IMR-90 (cell line): ENCODE results near the gene NTM. TPM values are rescaled to one million over a fixed set of nuclear protein-coding genes. Genes with fewer than 3 reads are reported as not detected.

ENCODE experiments used
- ATAC-seq: fragments of 200-7000 bp; cut with Tn5 transposase; 2 replicates; pipeline ENCODE4 v1.9.1; 2020; ENCODE audit warnings: low read depth, mild to moderate bottlenecking, moderate library complexity
- BruUV-seq: library from RNA; stranded (reverse); fragments of 400-500 nt; replicated peaks from 2 replicates; lab custom pipeline; 2021; lab: Mats Ljungman, UMichigan
- CTCF ChIA-PET: fragments of 300-600 bp; formaldehyde crosslinking; extraction: SDS; loops from one replicate; lab custom pipeline; 2021; ENCODE audit warnings: antibody characterized with exemption; lab: Yijun Ruan, JAX
- POLR2A ChIA-PET: fragments of 300-600 bp; sonication (Branson Sonifier 250); formaldehyde crosslinking; loops from one replicate; lab custom pipeline; 2022; ENCODE audit warnings: antibody characterized with exemption; ENCODE audit not compliant: unreplicated experiment; lab: Charles Lee
- DNase-seq: peaks from one replicate; pipeline ENCODE4 v3.0.0; 2013
- H2AFZ ChIP-seq: replicated peaks from 2 replicates; pipeline ENCODE3; 2013; ENCODE audit warnings: low read length, mild to moderate bottlenecking; ENCODE audit not compliant: poor library complexity
- H2AK5ac ChIP-seq: 2 replicates; pipeline ENCODE4 v1.6.1; 2013; ENCODE audit warnings: low read depth, low read length, inconsistent platforms
- H2AK9ac ChIP-seq: replicated peaks from 2 replicates; pipeline ENCODE3; 2013; ENCODE audit warnings: mild to moderate bottlenecking, low read depth, low read length, moderate library complexity; ENCODE audit not compliant: poor library complexity
- H2BK120ac ChIP-seq: 2 replicates; pipeline ENCODE4 v1.6.1; 2013; ENCODE audit warnings: low read depth, low read length, inconsistent platforms
- H2BK15ac ChIP-seq: 3 replicates; pipeline ENCODE4 v1.6.1; 2013; ENCODE audit warnings: low read depth, low read length, inconsistent platforms
- H2BK20ac ChIP-seq: 2 replicates; pipeline ENCODE4 v1.6.1; 2013; ENCODE audit warnings: low read depth, mild to moderate bottlenecking, inconsistent platforms, low read length, moderate library complexity
- H2BK5ac ChIP-seq: 2 replicates; pipeline ENCODE4 v1.6.1; 2013; ENCODE audit warnings: mild to moderate bottlenecking, low read depth, low read length, inconsistent platforms; ENCODE audit not compliant: poor library complexity, severe bottlenecking
- H3K14ac ChIP-seq: replicated peaks from 2 replicates; pipeline ENCODE4 v1.6.1; 2013; ENCODE audit warnings: low read depth, low read length, inconsistent platforms
- H3K18ac ChIP-seq: 2 replicates; pipeline ENCODE4 v1.6.1; 2013; ENCODE audit warnings: low read depth, low read length, control low read depth
- H3K23ac ChIP-seq: 2 replicates; pipeline ENCODE4 v1.6.1; 2013; ENCODE audit warnings: low read depth, low read length, inconsistent platforms
- H3K27ac ChIP-seq: 2 replicates; pipeline ENCODE4 v1.5.1; 2013; ENCODE audit warnings: mild to moderate bottlenecking, control low read depth, low read length; ENCODE audit not compliant: insufficient read depth
- H3K27me3 ChIP-seq: 2 replicates; pipeline ENCODE4 v1.6.1; 2013; ENCODE audit warnings: low read length; ENCODE audit not compliant: control insufficient read depth, insufficient read depth
- H3K36me3 ChIP-seq: 2 replicates; pipeline ENCODE4 v1.6.1; 2013; ENCODE audit warnings: low read length, mixed read lengths; ENCODE audit not compliant: control insufficient read depth, insufficient read depth
- H3K4ac ChIP-seq: 2 replicates; pipeline ENCODE4 v1.6.1; 2013; ENCODE audit warnings: low read depth, low read length, inconsistent platforms
- H3K4me1 ChIP-seq: 2 replicates; pipeline ENCODE4 v1.6.1; 2013; ENCODE audit warnings: low read length, mixed read lengths; ENCODE audit not compliant: control insufficient read depth, insufficient read depth
- H3K4me2 ChIP-seq: 2 replicates; pipeline ENCODE4 v1.6.1; 2013; ENCODE audit warnings: low read depth, mild to moderate bottlenecking, control low read depth, low read length, moderate library complexity
- H3K4me3 ChIP-seq: 2 replicates; pipeline ENCODE4 v1.5.1; 2013; ENCODE audit warnings: low read depth, mild to moderate bottlenecking, control low read depth, low read length, moderate library complexity; ENCODE audit not compliant: insufficient read depth
- H3K56ac ChIP-seq: 2 replicates; pipeline ENCODE4 v1.6.1; 2013; ENCODE audit warnings: low read length, inconsistent platforms; ENCODE audit not compliant: insufficient read depth; ENCODE audit errors: extremely low read depth
- H3K79me1 ChIP-seq, 2 experiments: 2 replicates each; pipeline ENCODE4 v1.6.1; 2013; ENCODE audit warnings: low read length in 2 of 2, inconsistent platforms in 1 of 2, low read depth in 1 of 2
- H3K9ac ChIP-seq: 2 replicates; pipeline ENCODE4 v1.6.1; 2013; ENCODE audit warnings: low read depth, low read length, control low read depth
- H3K9me1 ChIP-seq: 2 replicates; pipeline ENCODE4 v1.6.1; 2013; ENCODE audit warnings: low read length, inconsistent platforms; ENCODE audit not compliant: insufficient read depth
- H3K9me3 ChIP-seq: 2 replicates; pipeline ENCODE4 v1.6.1; 2013; ENCODE audit warnings: low read length; ENCODE audit not compliant: control insufficient read depth, insufficient read depth
- H4K20me1 ChIP-seq: 2 replicates; pipeline ENCODE4 v1.6.1; 2013; ENCODE audit warnings: low read length, inconsistent platforms; ENCODE audit not compliant: insufficient read depth
- H4K5ac ChIP-seq: 2 replicates; pipeline ENCODE4 v1.6.1; 2013; ENCODE audit warnings: mild to moderate bottlenecking, low read depth, low read length, control low read depth
- H4K8ac ChIP-seq, 2 experiments: 2 replicates each; pipeline ENCODE4 v1.6.1; 2013; ENCODE audit warnings: low read depth in 2 of 2, low read length in 2 of 2, control low read depth in 1 of 2, inconsistent platforms in 1 of 2
- H4K91ac ChIP-seq: 2 replicates; pipeline ENCODE4 v1.6.1; 2013; ENCODE audit warnings: low read depth, low read length, inconsistent platforms; ENCODE audit not compliant: insufficient read depth
- BHLHE40 ChIP-seq: fragments of 150-350 bp; IDR thresholded peaks from 2 replicates; pipeline ENCODE4 v1.6.1; 2016; ENCODE audit warnings: mild to moderate bottlenecking, low read depth, low read length
- CHD1 ChIP-seq: IDR thresholded peaks from 2 replicates; pipeline ENCODE4 v1.6.1; 2012; ENCODE audit warnings: low read depth, low read length, improper control_type of control experiment
- FOS ChIP-seq: fragments of 150-350 bp; IDR thresholded peaks from 2 replicates; pipeline ENCODE4 v1.6.1; 2016; ENCODE audit warnings: low read depth, low read length
- MAZ ChIP-seq: IDR thresholded peaks from 2 replicates; pipeline ENCODE4 v1.6.1; 2012; ENCODE audit warnings: low read depth, mild to moderate bottlenecking, low read length, improper control_type of control experiment, moderate library complexity, borderline replicate concordance
- MXI1 ChIP-seq: IDR thresholded peaks from 2 replicates; pipeline ENCODE4 v1.6.1; 2012; ENCODE audit warnings: low read depth, mild to moderate bottlenecking, low read length, moderate library complexity, borderline replicate concordance
- NFE2L2 ChIP-seq: fragments of 150-350 bp; IDR thresholded peaks from 2 replicates; pipeline ENCODE4 v1.6.1; 2016; ENCODE audit warnings: low read depth, mild to moderate bottlenecking, low read length
- POLR2A ChIP-seq: IDR thresholded peaks from 2 replicates; pipeline ENCODE4 v1.6.1; 2012; ENCODE audit warnings: mild to moderate bottlenecking, low read depth, low read length
- RAD21 ChIP-seq: IDR thresholded peaks from 2 replicates; pipeline ENCODE4 v1.6.1; 2012; ENCODE audit warnings: low read length, improper control_type of control experiment
- RCOR1 ChIP-seq: IDR thresholded peaks from 2 replicates; pipeline ENCODE4 v1.6.1; 2012; ENCODE audit warnings: mild to moderate bottlenecking, low read length, improper control_type of control experiment; ENCODE audit not compliant: insufficient replicate concordance
- RFX5 ChIP-seq: IDR thresholded peaks from 2 replicates; pipeline ENCODE4 v1.8.0; 2012; ENCODE audit warnings: low read depth, mild to moderate bottlenecking, low read length, moderate library complexity
- SMC3 ChIP-seq: fragments of 150-350 bp; IDR thresholded peaks from 2 replicates; pipeline ENCODE4 v1.6.1; 2016; ENCODE audit warnings: low read depth, mild to moderate bottlenecking, antibody characterized with exemption, low read length, moderate library complexity
- WGBS, 2 experiments: methylation state at CpG; one replicate each; pipeline versions ENCODE4 v1.1.5 to v1.1.7; 2013; ENCODE audit warnings: missing lambda C conversion rate in 2 of 2; ENCODE audit not compliant: insufficient read length in 1 of 2; ENCODE audit errors: extremely low coverage in 2 of 2; 5-methylcytosine and 5-hydroxymethylcytosine counted together
- dilution Hi-C: fragments of 300-500 bp; cut with HindIII; formaldehyde crosslinking; loops from one replicate; pipeline ENCODE4 v1.14.3; 2018; ENCODE audit warnings: low sequenced_read_pairs; ENCODE audit not compliant: unreplicated experiment
- in situ Hi-C: fragments of 300-500 bp; cut with MboI; formaldehyde crosslinking; loops from 3 replicates; pipeline ENCODE4 v1.14.3; 2019; ENCODE audit warnings: low sequenced_read_pairs, inconsistent platforms, mixed read lengths
- intact Hi-C: fragments of 100-400 bp; cut with micrococcal nuclease; formaldehyde crosslinking; loops from 2 replicates; pipeline ENCODE4 v1.10.0; 2022
- polyA plus RNA-seq, 3 experiments: library from polyadenylated mRNA; depleted of rRNA; stranded (reverse); fragments of >200 nt; gene quantifications; 2 replicates each; pipeline ENCODE4 v1.2.3, GENCODE V29; 2012; ENCODE audit warnings: low replicate concordance in 1 of 3
- total RNA-seq: library from RNA; depleted of rRNA; stranded (reverse); fragments of >200 nt; gene quantifications from 2 replicates; pipeline ENCODE4 v1.2.3, GENCODE V29; 2012
- TF ChIP-seq, protein P1 (sequence below): fragments of 150-350 bp; IDR thresholded peaks from 2 replicates; pipeline ENCODE4 v1.6.1; 2016; ENCODE audit warnings: low read depth, mild to moderate bottlenecking, low read length, moderate library complexity, borderline replicate concordance
- TF ChIP-seq, protein P2 (sequence below): conservative IDR thresholded peaks from 2 replicates; pipeline ENCODE4 v1.5.1; 2012; ENCODE audit warnings: mild to moderate bottlenecking, low read depth, low read length, improper control_type of control experiment

Gene NTM
- total and polyA plus RNA-seq, 2 of the 4 experiments (the other 2 are of a cell fraction): 19.5 to 25.5 TPM

DNA sequence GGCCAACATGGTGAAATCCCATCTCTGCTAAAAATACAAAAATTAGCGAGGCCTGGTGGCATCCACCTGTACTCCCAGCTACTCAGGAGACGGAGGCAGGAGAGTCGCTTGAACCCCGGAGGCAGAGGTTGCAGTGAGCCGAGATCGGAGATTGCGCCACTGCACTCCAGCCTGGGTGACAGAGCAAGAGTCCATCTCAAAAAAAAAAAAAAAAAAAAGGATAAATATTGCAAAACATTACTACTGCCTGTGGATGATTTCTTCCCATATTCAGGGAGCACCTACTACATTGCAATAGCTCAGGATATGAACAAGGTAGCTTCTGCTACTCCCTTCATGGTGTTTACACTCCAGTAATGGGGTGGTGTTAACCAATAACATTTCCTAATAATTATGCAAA lies 980.6 kb downstream of the NTM start (continued):
- TF ChIP-seq, protein P1, sequence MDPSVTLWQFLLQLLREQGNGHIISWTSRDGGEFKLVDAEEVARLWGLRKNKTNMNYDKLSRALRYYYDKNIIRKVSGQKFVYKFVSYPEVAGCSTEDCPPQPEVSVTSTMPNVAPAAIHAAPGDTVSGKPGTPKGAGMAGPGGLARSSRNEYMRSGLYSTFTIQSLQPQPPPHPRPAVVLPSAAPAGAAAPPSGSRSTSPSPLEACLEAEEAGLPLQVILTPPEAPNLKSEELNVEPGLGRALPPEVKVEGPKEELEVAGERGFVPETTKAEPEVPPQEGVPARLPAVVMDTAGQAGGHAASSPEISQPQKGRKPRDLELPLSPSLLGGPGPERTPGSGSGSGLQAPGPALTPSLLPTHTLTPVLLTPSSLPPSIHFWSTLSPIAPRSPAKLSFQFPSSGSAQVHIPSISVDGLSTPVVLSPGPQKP: no peak
- no peak for TF ChIP-seq NFE2L2

DNA sequence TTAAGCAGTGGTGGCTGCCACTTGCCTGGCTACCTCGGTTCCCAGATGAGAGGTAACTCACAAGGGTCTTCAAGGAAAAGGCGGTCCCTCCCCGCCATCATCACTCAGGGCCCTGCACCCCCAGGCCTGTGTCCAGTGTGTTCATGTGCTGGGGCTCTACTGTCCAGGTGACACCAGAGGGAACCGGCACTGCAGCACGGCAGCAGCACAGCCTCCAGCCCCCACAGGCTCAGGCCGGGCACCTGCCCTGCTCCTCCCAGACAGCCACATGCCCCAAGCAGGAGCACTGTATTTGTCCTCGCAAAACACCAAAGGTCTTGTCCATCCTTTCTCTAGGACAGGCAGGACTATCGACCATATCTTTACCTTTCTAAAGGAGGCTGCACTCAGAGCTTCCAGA lies 982.1 kb downstream of the NTM start:
- no peak for DNase-seq
- Histone ChIP-seq H3K9me1 (no peaks in the 10 kb centered on the region), H2AK9ac (no peak overlapping the region), H4K8ac (no peak overlapping the region), H2BK5ac (no peak overlapping the region), H2BK15ac (no peak overlapping the region), H3K23ac (no peak overlapping the region), H3K4me1 (no peaks in the 10 kb centered on the region), H3K27ac (no peak overlapping the region), H3K9ac (no peak overlapping the region), H2AFZ (no peak overlapping the region), H4K91ac (no peak overlapping the region), H3K18ac (no peak overlapping the region), H2BK20ac (no peak overlapping the region), H3K27me3 (peaks cover 22% of the 10 kb centered on the region), H3K79me1 (no peaks in the 10 kb centered on the region), H2AK5ac (no peak overlapping the region), H3K4ac (no peak overlapping the region), H3K4me2 (no peak overlapping the region), H3K56ac (no peak overlapping the region), H3K36me3 (no peaks in the 10 kb centered on the region), H4K5ac (no peak overlapping the region), H4K20me1 (no peaks in the 10 kb centered on the region), H3K14ac (no peak overlapping the region), H2BK120ac (no peak overlapping the region), H3K9me3 (no peaks in the 10 kb centered on the region), H3K4me3 (no peak overlapping the region)
- in situ Hi-C loops (no loop called here), dilution Hi-C loops (no loop called here), intact Hi-C loops (no loop called here)
- no peak for ATAC-seq
- 90% methylated on average over 4 of the region's 8 CpGs; no CpG with 5 or more reads in 1 of the 2 experiments for WGBS, 2 experiments
- ChIA-PET POLR2A (no interaction called here), CTCF (no interaction called here)
- BruUV-seq: no TSS peak
- TF ChIP-seq, protein P1: no peak
- TF ChIP-seq RCOR1 (no peak), MAZ (no peak), NFE2L2 (no peak), FOS (no peak), BHLHE40 (no peak), POLR2A (no peak), RAD21 (no peak), SMC3 (no peak), RFX5 (no peak), CHD1 (no peak), MXI1 (no peak)
- TF ChIP-seq, protein P2, sequence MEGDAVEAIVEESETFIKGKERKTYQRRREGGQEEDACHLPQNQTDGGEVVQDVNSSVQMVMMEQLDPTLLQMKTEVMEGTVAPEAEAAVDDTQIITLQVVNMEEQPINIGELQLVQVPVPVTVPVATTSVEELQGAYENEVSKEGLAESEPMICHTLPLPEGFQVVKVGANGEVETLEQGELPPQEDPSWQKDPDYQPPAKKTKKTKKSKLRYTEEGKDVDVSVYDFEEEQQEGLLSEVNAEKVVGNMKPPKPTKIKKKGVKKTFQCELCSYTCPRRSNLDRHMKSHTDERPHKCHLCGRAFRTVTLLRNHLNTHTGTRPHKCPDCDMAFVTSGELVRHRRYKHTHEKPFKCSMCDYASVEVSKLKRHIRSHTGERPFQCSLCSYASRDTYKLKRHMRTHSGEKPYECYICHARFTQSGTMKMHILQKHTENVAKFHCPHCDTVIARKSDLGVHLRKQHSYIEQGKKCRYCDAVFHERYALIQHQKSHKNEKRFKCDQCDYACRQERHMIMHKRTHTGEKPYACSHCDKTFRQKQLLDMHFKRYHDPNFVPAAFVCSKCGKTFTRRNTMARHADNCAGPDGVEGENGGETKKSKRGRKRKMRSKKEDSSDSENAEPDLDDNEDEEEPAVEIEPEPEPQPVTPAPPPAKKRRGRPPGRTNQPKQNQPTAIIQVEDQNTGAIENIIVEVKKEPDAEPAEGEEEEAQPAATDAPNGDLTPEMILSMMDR: no peak
